DOHH2 (cell line): ENCODE measurements around the gene ARID5A.
A peak's percentile ranks its signal among the peaks of the same experiment; 100 is the strongest.

Experiments used
- EZH2phosphoT487 ChIP-seq: fragments of 200-600 bp; sonication (generic); IDR thresholded peaks from 2 replicates; pipeline ENCODE4 v1.6.1; 2017; ENCODE audit warnings: borderline replicate concordance, mild to moderate bottlenecking, antibody characterized with exemption, low read length, moderate library complexity, mixed read lengths
- TF ChIP-seq, protein P1 (sequence below): fragments of 200-600 bp; sonication (generic); IDR thresholded peaks from one replicate; pipeline ENCODE4 v1.5.1; 2014; ENCODE audit warnings: antibody characterized with exemption, mild to moderate bottlenecking, low read depth, low read length; ENCODE audit not compliant: poor library complexity, severe bottlenecking

DNA sequence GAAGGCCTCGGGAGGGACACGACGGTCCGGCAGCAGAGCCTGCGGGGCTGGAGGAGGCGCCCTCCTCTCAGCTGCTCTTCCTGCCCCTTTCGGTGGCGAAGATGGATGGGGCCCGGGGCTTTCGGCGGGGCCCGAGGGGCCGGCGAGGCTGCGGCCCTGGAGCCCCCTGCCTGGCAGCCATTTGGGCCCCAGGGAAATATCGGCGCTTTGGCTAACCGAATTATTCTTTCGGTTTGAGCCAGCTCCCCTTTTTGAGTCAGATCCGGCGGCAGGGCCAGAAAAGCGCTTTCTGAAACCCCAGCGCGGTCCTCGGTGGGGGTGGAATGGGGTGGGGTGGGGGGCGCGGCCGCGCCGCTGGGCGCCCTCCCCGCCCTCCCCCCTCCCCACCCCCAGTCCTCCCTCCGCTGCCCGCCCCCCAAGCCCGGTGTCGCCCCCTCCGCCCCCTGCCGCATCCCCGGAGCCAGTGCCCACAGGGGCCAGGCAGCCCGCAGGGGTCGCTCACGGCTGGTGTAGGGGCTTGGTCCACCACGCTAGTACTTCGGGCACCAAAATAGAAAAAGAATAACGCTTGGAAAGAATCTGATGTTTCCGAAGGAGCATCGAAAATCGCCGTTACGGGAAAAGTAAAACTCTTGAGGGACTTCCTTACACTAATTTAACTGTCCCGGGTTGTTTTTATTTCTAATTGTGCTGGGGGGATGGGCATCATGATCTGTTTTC lies 9.1 kb upstream of the ARID5A start:
- TF ChIP-seq, protein P1, sequence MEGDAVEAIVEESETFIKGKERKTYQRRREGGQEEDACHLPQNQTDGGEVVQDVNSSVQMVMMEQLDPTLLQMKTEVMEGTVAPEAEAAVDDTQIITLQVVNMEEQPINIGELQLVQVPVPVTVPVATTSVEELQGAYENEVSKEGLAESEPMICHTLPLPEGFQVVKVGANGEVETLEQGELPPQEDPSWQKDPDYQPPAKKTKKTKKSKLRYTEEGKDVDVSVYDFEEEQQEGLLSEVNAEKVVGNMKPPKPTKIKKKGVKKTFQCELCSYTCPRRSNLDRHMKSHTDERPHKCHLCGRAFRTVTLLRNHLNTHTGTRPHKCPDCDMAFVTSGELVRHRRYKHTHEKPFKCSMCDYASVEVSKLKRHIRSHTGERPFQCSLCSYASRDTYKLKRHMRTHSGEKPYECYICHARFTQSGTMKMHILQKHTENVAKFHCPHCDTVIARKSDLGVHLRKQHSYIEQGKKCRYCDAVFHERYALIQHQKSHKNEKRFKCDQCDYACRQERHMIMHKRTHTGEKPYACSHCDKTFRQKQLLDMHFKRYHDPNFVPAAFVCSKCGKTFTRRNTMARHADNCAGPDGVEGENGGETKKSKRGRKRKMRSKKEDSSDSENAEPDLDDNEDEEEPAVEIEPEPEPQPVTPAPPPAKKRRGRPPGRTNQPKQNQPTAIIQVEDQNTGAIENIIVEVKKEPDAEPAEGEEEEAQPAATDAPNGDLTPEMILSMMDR, result no peak
- TF ChIP-seq EZH2phosphoT487, result peak; percentile 81; the same call in 1 of the 2 replicates
